Endothelial cell of umbilical vein (primary cell): ENCODE data around the gene POMP. TPM values are rescaled to one million over a fixed set of nuclear protein-coding genes. Genes with fewer than 3 reads are reported as not detected.

ENCODE experiments used
- BruUV-seq: library from RNA; stranded (reverse); fragments of 400-500 nt; replicated peaks from 2 replicates; lab custom pipeline; 2021; lab: Mats Ljungman, UMichigan
- CTCF ChIA-PET: fragments of 300-600, 350-600 bp; sonication (Branson Sonifier 250); formaldehyde crosslinking; loops from one replicate; lab custom pipeline; 2021; ENCODE audit warnings: antibody characterized with exemption, inconsistent platforms; lab: Charles Lee
- POLR2A ChIA-PET: fragments of 300-600, 350-600 bp; sonication (Branson Sonifier 250); formaldehyde crosslinking; loops from one replicate; lab custom pipeline; 2021; ENCODE audit warnings: antibody characterized with exemption, inconsistent platforms; lab: Charles Lee
- DNase-seq: peaks from one replicate; pipeline ENCODE4 v3.0.0-alpha.2; 2011; ENCODE audit warnings: low read depth, low spot score
- FAIRE-seq: peaks from 2 replicates; lab custom pipeline; 2011; peaks lifted over from hg19 to GRCh38; lab: Jason Lieb, UNC
- H2AFZ ChIP-seq: 2 replicates; pipeline ENCODE4 v1.6.0; 2012; ENCODE audit warnings: low read depth, low read length, control low read depth, inconsistent platforms
- H3K27ac ChIP-seq: 2 replicates; pipeline ENCODE4 v1.5.1; 2011; ENCODE audit warnings: low read depth, mild to moderate bottlenecking, control low read depth, low read length, moderate library complexity; ENCODE audit not compliant: insufficient read depth
- H3K27me3 ChIP-seq, 2 experiments: 2 replicates each; pipeline versions ENCODE4 v1.6.0 to v1.6.1; 2011; ENCODE audit warnings: low read length in 2 of 2, mixed read lengths in 1 of 2; ENCODE audit not compliant: control insufficient read depth in 2 of 2, insufficient read depth in 2 of 2
- H3K36me3 ChIP-seq, 2 experiments: 2 replicates in 1 of 2; 3 replicates in 1 of 2; pipeline ENCODE4 v1.5.1; 2011; ENCODE audit warnings: low read length in 2 of 2, mild to moderate bottlenecking in 1 of 2, moderate library complexity in 1 of 2; ENCODE audit not compliant: control insufficient read depth in 2 of 2, insufficient read depth in 2 of 2; ENCODE audit errors: extremely low read depth in 1 of 2
- H3K4me1 ChIP-seq: 3 replicates; pipeline ENCODE4 v1.5.1; 2011; ENCODE audit warnings: mild to moderate bottlenecking, low read length; ENCODE audit not compliant: control insufficient read depth, insufficient read depth; ENCODE audit errors: extremely low read depth
- H3K4me2 ChIP-seq: 2 replicates; pipeline ENCODE4 v1.6.1; 2011; ENCODE audit warnings: low read length, control low read depth, mixed read lengths; ENCODE audit not compliant: insufficient read depth
- H3K4me3 ChIP-seq, 3 experiments: fragments of 200-600 bp in 1 of 3; sonication (generic), shearing (Covaris generic) in 1 of 3; replicated peaks in 1 of 3; 2 replicates each; pipeline ENCODE4 v1.5.1; 2011 to 2016; ENCODE audit warnings: control low read depth in 3 of 3, low read length in 3 of 3, mild to moderate bottlenecking in 2 of 3, inconsistent platforms in 1 of 3, low read depth in 1 of 3, moderate library complexity in 1 of 3; ENCODE audit not compliant: insufficient read depth in 1 of 3
- H3K79me2 ChIP-seq: 2 replicates; pipeline ENCODE4 v1.6.0; 2012; ENCODE audit warnings: low read length, inconsistent platforms; ENCODE audit not compliant: control insufficient read depth, insufficient read depth
- H3K9ac ChIP-seq: replicated peaks from 2 replicates; pipeline ENCODE3; 2011; ENCODE audit warnings: low read length, control low read depth; ENCODE audit not compliant: insufficient read depth; ENCODE audit errors: extremely low read depth
- H3K9me1 ChIP-seq: replicated peaks from 3 replicates; pipeline ENCODE4 v1.6.0; 2011; ENCODE audit warnings: mild to moderate bottlenecking, low read length; ENCODE audit not compliant: control insufficient read depth, insufficient read depth; ENCODE audit errors: extremely low read depth
- H3K9me3 ChIP-seq: replicated peaks from 2 replicates; pipeline ENCODE4 v1.5.1; 2012; ENCODE audit warnings: low read length, inconsistent platforms; ENCODE audit not compliant: control insufficient read depth, insufficient read depth
- H4K20me1 ChIP-seq: replicated peaks from 2 replicates; pipeline ENCODE3; 2011; ENCODE audit warnings: mild to moderate bottlenecking, low read length; ENCODE audit not compliant: control insufficient read depth, insufficient read depth; ENCODE audit errors: extremely low read depth
- EZH2 ChIP-seq: IDR thresholded peaks from 2 replicates; pipeline ENCODE4 v1.6.1; 2012; ENCODE audit warnings: borderline replicate concordance, low read depth, mild to moderate bottlenecking, moderate library complexity, low read length, inconsistent platforms; ENCODE audit not compliant: severe bottlenecking
- FOS ChIP-seq: IDR thresholded peaks from 2 replicates; pipeline ENCODE4 v1.6.1; 2011; ENCODE audit warnings: mild to moderate bottlenecking, low read length, moderate library complexity, borderline replicate concordance; ENCODE audit not compliant: insufficient read depth
- GATA2 ChIP-seq: IDR thresholded peaks from 2 replicates; pipeline ENCODE4 v1.7.0; 2011; ENCODE audit warnings: low read depth, mild to moderate bottlenecking, moderate library complexity, mixed read lengths, low read length; ENCODE audit not compliant: insufficient read length, insufficient read depth
- JUN ChIP-seq: IDR thresholded peaks from 2 replicates; pipeline ENCODE4 v1.6.1; 2011; ENCODE audit warnings: borderline replicate concordance, low read depth; ENCODE audit not compliant: insufficient read length, insufficient read depth
- MYC ChIP-seq: IDR thresholded peaks from one replicate; pipeline ENCODE4 v1.6.1; 2011; ENCODE audit warnings: mild to moderate bottlenecking, low read depth, low read length
- POLR2A ChIP-seq: IDR thresholded peaks from 2 replicates; pipeline ENCODE4 v1.6.1; 2012; ENCODE audit warnings: low read depth, mild to moderate bottlenecking, control low read depth, low read length
- POLR2AphosphoS5 ChIP-seq: IDR thresholded peaks from 2 replicates; pipeline ENCODE4 v1.6.1; 2012; ENCODE audit warnings: low read depth, mild to moderate bottlenecking, control low read depth, low read length, moderate library complexity; ENCODE audit not compliant: insufficient read depth
- dilution Hi-C: fragments of 300-500 bp; cut with MboI; formaldehyde crosslinking; loops from one replicate; pipeline ENCODE4 v1.15.0; 2019; ENCODE audit warnings: low sequenced_read_pairs; ENCODE audit not compliant: extremely low pct_ligation_motif_present
- intact Hi-C: fragments of 100-400 bp; cut with micrococcal nuclease; formaldehyde crosslinking; loops from one replicate; pipeline ENCODE4 v1.10.0; 2022
- polyA plus RNA-seq, 4 experiments: library from polyadenylated mRNA; depleted of rRNA in 3 of 4; stranded (reverse) in 3 of 4; unstranded in 1 of 4; fragments of >200 nt; gene quantifications; 2 replicates each; pipeline versions ENCODE4 v1.2.1 to v1.2.3, GENCODE V29; 2011 to 2012; ENCODE audit warnings: missing spikeins in 1 of 4
- total RNA-seq: library from RNA; stranded (reverse); gene quantifications from 2 replicates; pipeline ENCODE4 v1.2.3, GENCODE V29; 2021
- TF ChIP-seq, protein P1 (sequence below), 2 donors: IDR thresholded peaks; 1 replicate in 1 of 2; 2 replicates in 1 of 2; pipeline ENCODE4 v1.5.1; 2011; ENCODE audit warnings: low read length in 2 of 2, mild to moderate bottlenecking in 2 of 2, moderate library complexity in 2 of 2, control low read depth in 1 of 2, inconsistent platforms in 1 of 2, low read depth in 1 of 2; ENCODE audit not compliant: insufficient read depth in 1 of 2; ENCODE audit errors: extremely low read depth in 1 of 2
- TF ChIP-seq, protein P2 (sequence below): IDR thresholded peaks from 2 replicates; pipeline ENCODE4 v1.6.1; 2011; ENCODE audit not compliant: insufficient read depth, insufficient read length

The POMP gene
- total and polyA plus RNA-seq, 2 donors (not counting 3 experiments of a cell fraction or from before 2014, with no cell fraction given): 27.0 to 88.9 TPM

DNA sequence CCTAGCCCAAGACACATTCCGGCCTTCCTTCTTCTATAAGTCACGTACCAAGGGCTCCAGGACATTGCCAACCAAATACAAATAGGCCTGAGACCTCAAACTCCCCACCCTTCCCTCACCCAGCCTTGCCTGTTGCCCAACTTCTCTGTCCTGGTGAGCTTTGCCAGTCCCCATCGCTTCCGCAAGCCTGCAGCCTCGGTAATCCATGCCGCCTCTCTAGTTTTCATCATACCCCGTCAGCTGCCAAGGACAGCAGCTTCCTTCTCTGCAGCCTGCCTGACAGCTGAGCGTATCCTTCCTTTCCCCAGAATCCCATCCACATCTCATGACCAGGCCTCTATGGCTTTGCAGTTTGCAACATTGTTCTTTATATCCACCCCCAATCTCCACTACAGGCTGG, 36.6 kb upstream of the POMP start:
- Histone ChIP-seq H3K4me3 (no peak overlapping the region), H3K4me1 (no peaks in the 10 kb centered on the region), H3K9me1 (no peaks in the 10 kb centered on the region), H3K9ac (no peak overlapping the region), H3K9me3 (no peaks in the 10 kb centered on the region), H4K20me1 (no peaks in the 10 kb centered on the region), H3K4me2 (no peak overlapping the region), H3K79me2 (no peaks in the 10 kb centered on the region), H3K27ac (no peak overlapping the region), H2AFZ (no peak overlapping the region), H3K36me3 (no peaks in the 10 kb centered on the region), H3K27me3 (no peaks in the 10 kb centered on the region)
- no peak for DNase-seq
- CTCF ChIA-PET: no interaction called here
- intact Hi-C loops: no loop called here
- dilution Hi-C loops: no loop called here
- TF ChIP-seq POLR2AphosphoS5: no peak
- TF ChIP-seq POLR2A: no peak
- no peak for TF ChIP-seq MYC
- TF ChIP-seq FOS: no peak
- no peak for TF ChIP-seq GATA2
- TF ChIP-seq, protein P1, sequence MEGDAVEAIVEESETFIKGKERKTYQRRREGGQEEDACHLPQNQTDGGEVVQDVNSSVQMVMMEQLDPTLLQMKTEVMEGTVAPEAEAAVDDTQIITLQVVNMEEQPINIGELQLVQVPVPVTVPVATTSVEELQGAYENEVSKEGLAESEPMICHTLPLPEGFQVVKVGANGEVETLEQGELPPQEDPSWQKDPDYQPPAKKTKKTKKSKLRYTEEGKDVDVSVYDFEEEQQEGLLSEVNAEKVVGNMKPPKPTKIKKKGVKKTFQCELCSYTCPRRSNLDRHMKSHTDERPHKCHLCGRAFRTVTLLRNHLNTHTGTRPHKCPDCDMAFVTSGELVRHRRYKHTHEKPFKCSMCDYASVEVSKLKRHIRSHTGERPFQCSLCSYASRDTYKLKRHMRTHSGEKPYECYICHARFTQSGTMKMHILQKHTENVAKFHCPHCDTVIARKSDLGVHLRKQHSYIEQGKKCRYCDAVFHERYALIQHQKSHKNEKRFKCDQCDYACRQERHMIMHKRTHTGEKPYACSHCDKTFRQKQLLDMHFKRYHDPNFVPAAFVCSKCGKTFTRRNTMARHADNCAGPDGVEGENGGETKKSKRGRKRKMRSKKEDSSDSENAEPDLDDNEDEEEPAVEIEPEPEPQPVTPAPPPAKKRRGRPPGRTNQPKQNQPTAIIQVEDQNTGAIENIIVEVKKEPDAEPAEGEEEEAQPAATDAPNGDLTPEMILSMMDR (IDR thresholded peaks at IDR 0.05; ENCODE audit: extremely low read depth in 1 of 2, insufficient read depth in 1 of 2, low read depth in 1 of 2, low read length in 2 of 2): no peak
- TF ChIP-seq, protein P2, sequence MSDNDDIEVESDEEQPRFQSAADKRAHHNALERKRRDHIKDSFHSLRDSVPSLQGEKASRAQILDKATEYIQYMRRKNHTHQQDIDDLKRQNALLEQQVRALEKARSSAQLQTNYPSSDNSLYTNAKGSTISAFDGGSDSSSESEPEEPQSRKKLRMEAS: no peak
- no peak for TF ChIP-seq JUN
- no peak for TF ChIP-seq EZH2
- FAIRE-seq: no peak
- BruUV-seq: no TSS peak
- POLR2A ChIA-PET: interaction anchor here (0.7 kb wide), 1 partner anchor 9 kb away, joined by 4 read pairs; no protein-coding TSS in a partner anchor
